Astrocyte (in vitro differentiated cells and primary cell): Measurements from ENCODE around the gene NR2C2. TPM values are rescaled to one million over a fixed set of nuclear protein-coding genes. Genes with fewer than 3 reads are reported as not detected.

ENCODE experiments used
- DNase-seq: peaks from one replicate; pipeline ENCODE4 v3.0.0-alpha.2; 2010; ENCODE audit warnings: low read depth
- FAIRE-seq: peaks from 2 replicates; lab custom pipeline; 2011; peaks lifted over from hg19 to GRCh38; lab: Jason Lieb, UNC
- H2AFZ ChIP-seq: 2 replicates; pipeline ENCODE4 v1.6.0; 2012; ENCODE audit warnings: low read depth, low read length, inconsistent platforms
- H3K27ac ChIP-seq: 2 replicates; pipeline ENCODE4 v1.5.1; 2011; ENCODE audit warnings: low read depth, low read length, inconsistent platforms
- H3K27me3 ChIP-seq: 2 replicates; pipeline ENCODE4 v1.6.0; 2011; ENCODE audit warnings: low read length, inconsistent platforms; ENCODE audit not compliant: insufficient read depth
- H3K36me3 ChIP-seq: 2 replicates; pipeline ENCODE4 v1.5.1; 2011; ENCODE audit warnings: low read length, inconsistent platforms; ENCODE audit not compliant: insufficient read depth
- H3K4me1 ChIP-seq: 2 replicates; pipeline ENCODE4 v1.5.1; 2011; ENCODE audit warnings: low read length, inconsistent platforms; ENCODE audit not compliant: insufficient read depth
- H3K4me2 ChIP-seq: 2 replicates; pipeline ENCODE4 v1.6.0; 2012; ENCODE audit warnings: low read length, inconsistent platforms
- H3K4me3 ChIP-seq: 2 replicates; pipeline ENCODE4 v1.5.1; 2011; ENCODE audit warnings: low read depth, mild to moderate bottlenecking, low read length, inconsistent platforms; ENCODE audit not compliant: insufficient read depth
- H3K79me2 ChIP-seq: 2 replicates; pipeline ENCODE4 v1.6.0; 2012; ENCODE audit warnings: mild to moderate bottlenecking, low read length, inconsistent platforms; ENCODE audit not compliant: insufficient read depth
- H3K9ac ChIP-seq: 2 replicates; pipeline ENCODE4 v1.6.0; 2012; ENCODE audit warnings: mild to moderate bottlenecking, low read length, inconsistent platforms
- H3K9me3 ChIP-seq: 2 replicates; pipeline ENCODE4 v1.5.1; 2012; ENCODE audit warnings: low read depth, mild to moderate bottlenecking, low read length, inconsistent platforms; ENCODE audit not compliant: insufficient read depth
- H4K20me1 ChIP-seq: 2 replicates; pipeline ENCODE4 v1.6.0; 2012; ENCODE audit warnings: low read length, inconsistent platforms; ENCODE audit not compliant: insufficient read depth
- H3K27ac Mint-ChIP-seq: one replicate; pipeline ENCODE4 v1.8.0; 2021; ENCODE audit warnings: mild to moderate bottlenecking, mixed read lengths; ENCODE audit not compliant: unreplicated experiment
- H3K27me3 Mint-ChIP-seq: one replicate; pipeline ENCODE4 v1.8.0; 2021; ENCODE audit warnings: low read depth, mixed read lengths; ENCODE audit not compliant: unreplicated experiment
- H3K36me3 Mint-ChIP-seq: one replicate; pipeline ENCODE4 v1.8.0; 2021; ENCODE audit warnings: low read depth, mixed read lengths; ENCODE audit not compliant: unreplicated experiment
- H3K4me1 Mint-ChIP-seq: one replicate; pipeline ENCODE4 v1.8.0; 2021; ENCODE audit warnings: low read depth, mixed read lengths; ENCODE audit not compliant: unreplicated experiment
- H3K4me3 Mint-ChIP-seq: one replicate; pipeline ENCODE4 v1.8.0; 2021; ENCODE audit warnings: mild to moderate bottlenecking, moderate library complexity, mixed read lengths; ENCODE audit not compliant: unreplicated experiment
- H3K9me3 Mint-ChIP-seq: one replicate; pipeline ENCODE4 v1.8.0; 2021; ENCODE audit warnings: mild to moderate bottlenecking, mixed read lengths; ENCODE audit not compliant: unreplicated experiment
- CTCF ChIP-seq: IDR thresholded peaks from 2 replicates; pipeline ENCODE4 v1.5.1; 2011; ENCODE audit warnings: low read depth, mild to moderate bottlenecking, inconsistent platforms, low read length, moderate library complexity; ENCODE audit not compliant: insufficient read depth
- EZH2 ChIP-seq: IDR thresholded peaks from 2 replicates; pipeline ENCODE4 v1.6.1; 2012; ENCODE audit warnings: mild to moderate bottlenecking, low read length, inconsistent platforms; ENCODE audit not compliant: insufficient read depth
- total RNA-seq: library from RNA; stranded (reverse); gene quantifications from 2 replicates; pipeline ENCODE4 v1.2.1, GENCODE V29; 2021

The NR2C2 gene
- total RNA-seq, 1 donor from 2014 or later = 36.3 TPM

GRCh38 chr3:14935592-14936345 lies 11.6 kb upstream of the NR2C2 start:
- H3K4me3 ChIP-seq = no peak overlapping the region
- H3K36me3 ChIP-seq = no peaks in the 10 kb centered on the region
- no peaks in the 10 kb centered on the region for H3K79me2 ChIP-seq
- Mint-ChIP-seq H3K27ac (no peak overlapping the region), H3K4me1 (peaks cover 4% of the 10 kb centered on the region), H3K4me3 (no peak overlapping the region), H3K27me3 (peaks cover 5% of the 10 kb centered on the region), H3K9me3 (no peaks in the 10 kb centered on the region), H3K36me3 (no peaks in the 10 kb centered on the region)
- no peak overlapping the region for H3K27ac ChIP-seq
- no peaks in the 10 kb centered on the region for H4K20me1 ChIP-seq
- no peaks in the 10 kb centered on the region for H3K9me3 ChIP-seq
- no peaks in the 10 kb centered on the region for H3K27me3 ChIP-seq
- DNase-seq (no peak), FAIRE-seq (no peak)
- no peak overlapping the region for H3K9ac ChIP-seq
- no peak for TF ChIP-seq CTCF
- TF ChIP-seq EZH2 = no peak
- no peak overlapping the region for H2AFZ ChIP-seq
- no peak overlapping the region for H3K4me2 ChIP-seq
- H3K4me1 ChIP-seq = no peaks in the 10 kb centered on the region

DNA sequence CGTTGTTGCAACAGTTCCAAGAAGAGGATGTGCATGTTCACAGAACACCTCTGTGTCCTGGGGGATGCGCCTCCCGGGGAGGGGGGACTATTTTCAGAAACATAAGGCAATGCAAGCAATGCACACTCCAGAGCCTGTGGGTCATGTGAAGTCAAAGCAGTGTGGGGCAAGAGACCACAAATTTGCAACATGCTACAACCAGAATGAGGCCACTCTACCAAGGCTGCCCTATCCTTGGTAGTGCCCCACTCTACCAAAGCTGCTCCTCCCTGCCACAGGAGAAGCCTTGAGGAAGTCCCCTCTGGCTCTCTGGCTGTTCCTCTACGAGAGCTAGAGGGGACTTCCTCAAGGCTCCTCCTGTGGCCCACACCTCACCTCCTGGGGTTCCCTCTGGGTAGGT lies 8.4 kb upstream of the NR2C2 start:
- FAIRE-seq (no peak), DNase-seq (no peak)
- Mint-ChIP-seq H3K27ac (no peak overlapping the region), H3K9me3 (no peaks in the 10 kb centered on the region), H3K4me3 (no peak overlapping the region), H3K36me3 (peaks cover 1% of the 10 kb centered on the region), H3K4me1 (peaks cover 11% of the 10 kb centered on the region), H3K27me3 (peaks cover 2% of the 10 kb centered on the region)
- peaks cover 26% of the 10 kb centered on the region for H4K20me1 ChIP-seq
- H3K27me3 ChIP-seq = no peaks in the 10 kb centered on the region
- peaks cover 1% of the 10 kb centered on the region for H3K36me3 ChIP-seq
- no peak overlapping the region for H2AFZ ChIP-seq
- H3K27ac ChIP-seq = no peak overlapping the region
- no peaks in the 10 kb centered on the region for H3K4me1 ChIP-seq
- H3K4me3 ChIP-seq = no peak overlapping the region
- no peak overlapping the region for H3K9ac ChIP-seq
- no peak overlapping the region for H3K4me2 ChIP-seq
- peaks cover 12% of the 10 kb centered on the region for H3K79me2 ChIP-seq
- TF ChIP-seq CTCF (no peak), EZH2 (no peak)
- no peaks in the 10 kb centered on the region for H3K9me3 ChIP-seq

DNA sequence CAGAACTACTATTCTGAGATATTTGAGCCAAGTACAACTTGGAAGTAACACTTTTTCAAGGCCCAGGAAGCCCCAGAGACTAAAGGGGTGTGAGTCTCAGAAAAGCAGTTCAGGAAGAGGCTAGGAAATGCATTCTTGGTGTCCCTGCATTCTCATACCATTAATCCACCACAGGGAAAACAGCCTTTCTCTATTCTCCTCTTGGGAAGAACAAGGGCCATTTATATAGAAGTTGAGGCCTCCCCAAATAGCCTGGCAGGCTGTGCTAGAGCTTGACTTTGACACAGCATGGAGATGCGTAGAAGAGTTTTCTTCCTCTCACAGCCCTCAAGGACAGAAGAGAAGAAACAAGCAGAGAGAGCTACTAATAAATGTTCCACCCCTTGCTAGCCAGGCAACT lies 5.5 kb upstream of the NR2C2 start:
- no peaks in the 10 kb centered on the region for H3K9me3 Mint-ChIP-seq
- H3K9ac ChIP-seq = no peak overlapping the region
- DNase-seq = no peak
- no peaks in the 10 kb centered on the region for H3K27me3 ChIP-seq
- no peak overlapping the region for H3K4me3 ChIP-seq
- peaks cover 47% of the 10 kb centered on the region for H4K20me1 ChIP-seq
- H3K9me3 ChIP-seq = no peaks in the 10 kb centered on the region
- H2AFZ ChIP-seq = no peak overlapping the region
- no peak for TF ChIP-seq EZH2
- no peak for TF ChIP-seq CTCF
- H3K27ac Mint-ChIP-seq = no peak overlapping the region
- peaks cover 2% of the 10 kb centered on the region for H3K27me3 Mint-ChIP-seq
- H3K79me2 ChIP-seq = peaks cover 40% of the 10 kb centered on the region
- peaks cover 8% of the 10 kb centered on the region for H3K36me3 Mint-ChIP-seq
- peaks cover 11% of the 10 kb centered on the region for H3K4me1 Mint-ChIP-seq
- H3K4me2 ChIP-seq = no peak overlapping the region
- H3K36me3 ChIP-seq = peaks cover 13% of the 10 kb centered on the region
- no peak overlapping the region for H3K27ac ChIP-seq
- no peak overlapping the region for H3K4me3 Mint-ChIP-seq
- peaks cover 6% of the 10 kb centered on the region for H3K4me1 ChIP-seq
- FAIRE-seq = no peak
